SU-DHL-6 (cell line): ENCODE data around the gene ATR.
"Not testable (repeated sequence)": the region's sequence is repeated elsewhere in the genome, so short reads cannot be mapped to it uniquely, and the experiment has no call there.

ENCODE experiments used
- H2AFZ ChIP-seq: fragments of 200-600 bp; sonication (generic); 2 replicates; pipeline ENCODE4 v1.6.1; 2014; ENCODE audit warnings: low read depth, mild to moderate bottlenecking, moderate library complexity, mixed read lengths, antibody characterized with exemption, low read length; ENCODE audit not compliant: severe bottlenecking
- H3F3A ChIP-seq: fragments of 200-600 bp; shearing (Covaris generic); 2 replicates; pipeline ENCODE4 v1.6.0; 2016; ENCODE audit warnings: antibody characterized with exemption, mild to moderate bottlenecking; ENCODE audit not compliant: insufficient read depth
- H3K27ac ChIP-seq: fragments of 200-600 bp; sonication (generic); 2 replicates; pipeline ENCODE4 v1.5.1; 2016; ENCODE audit warnings: low read depth, mild to moderate bottlenecking, low read length, moderate library complexity, mixed read lengths
- H3K27me3 ChIP-seq: fragments of 200-600 bp; sonication (generic), shearing (Covaris generic); 2 replicates; pipeline ENCODE4 v1.6.0; 2014; ENCODE audit warnings: mild to moderate bottlenecking, low read length
- H3K36me3 ChIP-seq: fragments of 200-600 bp; sonication (generic); 2 replicates; pipeline ENCODE4 v1.6.1; 2014; ENCODE audit warnings: mild to moderate bottlenecking, low read length, mixed read lengths
- H3K4me2 ChIP-seq: fragments of 300-600, 200-600 bp; shearing (Covaris generic), sonication (generic); 2 replicates; pipeline ENCODE4 v1.6.0; 2014; ENCODE audit warnings: low read length, low read depth, mild to moderate bottlenecking; ENCODE audit not compliant: poor library complexity, severe bottlenecking
- H3K4me3 ChIP-seq: fragments of 200-600 bp; sonication (generic); 2 replicates; pipeline ENCODE4 v1.5.1; 2014; ENCODE audit warnings: antibody characterized with exemption, low read length, mild to moderate bottlenecking, mixed read lengths; ENCODE audit not compliant: insufficient read depth, poor library complexity, severe bottlenecking
- H3K79me2 ChIP-seq: fragments of 200-600 bp; sonication (generic); 2 replicates; pipeline ENCODE4 v1.6.1; 2014; ENCODE audit warnings: mild to moderate bottlenecking, low read length, moderate library complexity; ENCODE audit not compliant: insufficient read depth
- H3K9ac ChIP-seq: fragments of 200-600 bp; sonication (generic); 2 replicates; pipeline ENCODE4 v1.7.0; 2014; ENCODE audit warnings: mild to moderate bottlenecking, low read length
- H3K9me2 ChIP-seq: fragments of 200-600 bp; sonication (generic); replicated peaks from 2 replicates; pipeline ENCODE4 v1.6.1; 2014; ENCODE audit warnings: low read length; ENCODE audit not compliant: insufficient read depth
- H3K9me3 ChIP-seq: fragments of 200-600 bp; sonication (generic); 2 replicates; pipeline ENCODE4 v1.6.1; 2014; ENCODE audit warnings: low read length, mixed read lengths; ENCODE audit not compliant: insufficient read depth
- H4K20me1 ChIP-seq: fragments of 200-600 bp; sonication (generic); 2 replicates; pipeline ENCODE4 v1.6.1; 2014; ENCODE audit warnings: low read depth, mild to moderate bottlenecking, antibody characterized with exemption, low read length, moderate library complexity, mixed read lengths
- CTCF ChIP-seq: fragments of 200-600 bp; sonication (generic); IDR thresholded peaks from one replicate; pipeline ENCODE4 v1.5.1; 2017; ENCODE audit warnings: antibody characterized with exemption, mild to moderate bottlenecking, low read length, moderate library complexity; ENCODE audit not compliant: insufficient read depth, poor library complexity, severe bottlenecking
- EZH2phosphoT487 ChIP-seq: fragments of 200-600 bp; sonication (generic), shearing (Covaris generic); conservative IDR thresholded peaks from 2 replicates; pipeline ENCODE4 v1.6.1; 2018; ENCODE audit warnings: mild to moderate bottlenecking, antibody characterized with exemption, low read length, moderate library complexity, mixed read lengths

Gene ATR

GRCh38 chr3:142417302-142417701 lies 161.2 kb downstream of the ATR start:
- H3K27me3 ChIP-seq: no peaks in the 10 kb centered on the region
- no peak overlapping the region for H3K27ac ChIP-seq
- no peak overlapping the region for H3K4me2 ChIP-seq
- no peak for TF ChIP-seq EZH2phosphoT487
- no peak for TF ChIP-seq CTCF
- no peak overlapping the region for H3K9ac ChIP-seq
- peaks cover 20% of the 10 kb centered on the region; the same call in 1 of the 2 replicates for H3K36me3 ChIP-seq
- H3F3A ChIP-seq: no peaks in the 10 kb centered on the region
- no peaks in the 10 kb centered on the region for H4K20me1 ChIP-seq
- H2AFZ ChIP-seq: no peak overlapping the region
- H3K79me2 ChIP-seq: no peaks in the 10 kb centered on the region
- no peaks in the 10 kb centered on the region for H3K9me3 ChIP-seq
- H3K4me3 ChIP-seq: no peak overlapping the region
- no peaks in the 10 kb centered on the region for H3K9me2 ChIP-seq

DNA sequence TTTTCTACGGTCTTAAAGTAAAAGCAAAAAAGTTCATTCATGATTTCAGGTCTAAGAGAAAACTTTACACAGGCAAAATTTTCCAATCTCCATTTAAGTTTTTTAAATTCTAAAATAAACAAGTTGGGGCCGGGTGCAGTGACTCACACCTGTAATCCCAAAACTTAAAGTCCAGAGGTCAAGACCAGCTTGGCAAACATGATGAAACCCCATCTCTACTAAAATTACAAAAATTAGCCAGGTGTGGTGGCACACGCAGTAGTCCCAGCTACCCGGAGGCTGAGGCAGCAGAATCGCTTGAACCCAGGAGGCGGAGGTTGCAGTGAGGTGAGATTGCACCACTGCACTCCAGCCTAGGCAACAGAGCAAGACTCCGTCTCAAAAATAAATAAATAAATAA lies 178.0 kb downstream of the ATR start:
- H3K27ac ChIP-seq, H3K79me2 ChIP-seq, H3F3A ChIP-seq, H2AFZ ChIP-seq, H3K4me3 ChIP-seq, H4K20me1 ChIP-seq, H3K9ac ChIP-seq, H3K9me3 ChIP-seq, H3K9me2 ChIP-seq, H3K27me3 ChIP-seq, H3K4me2 ChIP-seq: not testable (repeated sequence)
- peaks cover 39% of the 10 kb centered on the region for H3K36me3 ChIP-seq
